Trophoblast cell (in vitro differentiated cells and primary cell): ENCODE measurements around the gene FIBP.
A peak's percentile ranks its signal among the peaks of the same experiment; 100 is the strongest.

ENCODE experiments used
- DNase-seq, 2 donors: peaks; one replicate each; pipeline ENCODE4 v3.0.0-alpha.2; 2016
- H2AFZ ChIP-seq: 2 replicates; pipeline ENCODE4 v1.6.1; 2013; ENCODE audit warnings: low read length, moderate library complexity, mild to moderate bottlenecking; ENCODE audit not compliant: insufficient read depth, poor library complexity
- H2AK5ac ChIP-seq: 2 replicates; pipeline ENCODE4 v1.6.1; 2013; ENCODE audit warnings: mild to moderate bottlenecking, low read length
- H2BK120ac ChIP-seq: 2 replicates; pipeline ENCODE4 v1.6.1; 2013; ENCODE audit warnings: low read length, mild to moderate bottlenecking, moderate library complexity; ENCODE audit not compliant: insufficient read depth, poor library complexity
- H2BK12ac ChIP-seq: 2 replicates; pipeline ENCODE4 v1.6.1; 2013; ENCODE audit warnings: mild to moderate bottlenecking, low read length, moderate library complexity
- H2BK5ac ChIP-seq: 2 replicates; pipeline ENCODE4 v1.6.1; 2013; ENCODE audit warnings: low read length, low read depth, moderate library complexity, mild to moderate bottlenecking; ENCODE audit not compliant: poor library complexity
- H3K14ac ChIP-seq: 2 replicates; pipeline ENCODE4 v1.6.1; 2013; ENCODE audit warnings: mild to moderate bottlenecking, low read length
- H3K18ac ChIP-seq: 2 replicates; pipeline ENCODE4 v1.6.1; 2013; ENCODE audit warnings: mild to moderate bottlenecking, low read length
- H3K23ac ChIP-seq: 2 replicates; pipeline ENCODE4 v1.6.1; 2013; ENCODE audit warnings: low read length
- H3K27ac ChIP-seq: 2 replicates; pipeline ENCODE4 v1.5.1; 2013; ENCODE audit warnings: low read depth, mild to moderate bottlenecking, inconsistent platforms, low read length, moderate library complexity
- H3K27me3 ChIP-seq: 2 replicates; pipeline ENCODE4 v1.6.1; 2013; ENCODE audit warnings: inconsistent platforms, mild to moderate bottlenecking, low read length, moderate library complexity; ENCODE audit not compliant: insufficient read depth
- H3K36me3 ChIP-seq, 2 experiments: 1 replicate in 1 of 2; 2 replicates in 1 of 2; pipeline ENCODE4 v1.6.1; 2013; ENCODE audit warnings: low read length in 2 of 2, mild to moderate bottlenecking in 2 of 2, moderate library complexity in 1 of 2; ENCODE audit not compliant: insufficient read depth in 2 of 2, control insufficient read depth in 1 of 2
- H3K4ac ChIP-seq: 2 replicates; pipeline ENCODE4 v1.6.1; 2013; ENCODE audit warnings: low read depth, mild to moderate bottlenecking, low read length, moderate library complexity
- H3K4me1 ChIP-seq, 2 experiments: 1 replicate in 1 of 2; 2 replicates in 1 of 2; pipeline ENCODE4 v1.6.1; 2013; ENCODE audit warnings: low read length in 2 of 2, mild to moderate bottlenecking in 2 of 2, moderate library complexity in 1 of 2; ENCODE audit not compliant: insufficient read depth in 2 of 2, control insufficient read depth in 1 of 2
- H3K4me2 ChIP-seq: 2 replicates; pipeline ENCODE4 v1.6.1; 2013; ENCODE audit warnings: inconsistent platforms, mild to moderate bottlenecking, low read length, moderate library complexity
- H3K4me3 ChIP-seq: 2 replicates; pipeline ENCODE4 v1.5.1; 2013; ENCODE audit warnings: mild to moderate bottlenecking, low read depth, low read length, inconsistent platforms
- H3K79me1 ChIP-seq: one replicate; pipeline ENCODE4 v1.6.1; 2013; ENCODE audit warnings: low read length
- H3K79me2 ChIP-seq: 2 replicates; pipeline ENCODE4 v1.6.1; 2013; ENCODE audit warnings: low read length, mild to moderate bottlenecking; ENCODE audit not compliant: control insufficient read depth, insufficient read depth, poor library complexity
- H3K9ac ChIP-seq: 2 replicates; pipeline ENCODE4 v1.6.1; 2013; ENCODE audit warnings: mild to moderate bottlenecking, low read length
- H3K9me3 ChIP-seq: 2 replicates; pipeline ENCODE4 v1.6.1; 2013; ENCODE audit warnings: low read depth, mild to moderate bottlenecking, control low read depth, inconsistent platforms, low read length; ENCODE audit not compliant: insufficient read depth
- H4K12ac ChIP-seq: 2 replicates; pipeline ENCODE4 v1.6.1; 2013; ENCODE audit warnings: low read depth, mild to moderate bottlenecking, low read length, moderate library complexity
- H4K8ac ChIP-seq: 2 replicates; pipeline ENCODE4 v1.6.1; 2013; ENCODE audit warnings: low read depth, mild to moderate bottlenecking, low read length, moderate library complexity
- H4K91ac ChIP-seq: one replicate; pipeline ENCODE4 v1.6.1; 2013; ENCODE audit warnings: low read depth, mild to moderate bottlenecking, low read length, moderate library complexity
- WGBS: extraction: QIAGEN DNeasy Blood & Tissue Kit; methylation state at CpG from one replicate; pipeline ENCODE4 v1.1.7; 2013; ENCODE audit warnings: missing lambda C conversion rate; ENCODE audit not compliant: insufficient read length, insufficient coverage; ENCODE audit errors: extremely low coverage; 5-methylcytosine and 5-hydroxymethylcytosine counted together

Gene FIBP

GRCh38 chr11:65862191-65862735, 26.0 kb downstream of the FIBP start:
- H3K18ac ChIP-seq, result no peak overlapping the region
- no peak overlapping the region for H4K12ac ChIP-seq
- no peak overlapping the region for H2AFZ ChIP-seq
- H2BK12ac ChIP-seq, result no peak overlapping the region
- no peak overlapping the region for H2BK5ac ChIP-seq
- H3K4me3 ChIP-seq, result no peak overlapping the region
- H3K23ac ChIP-seq, result no peak overlapping the region
- no peak overlapping the region for H2AK5ac ChIP-seq
- no peaks in the 10 kb centered on the region for H3K27me3 ChIP-seq
- H3K4me1 ChIP-seq, result peaks cover 10 to 11% of the 10 kb centered on the region in 2 experiments
- H4K91ac ChIP-seq, result no peak overlapping the region
- no peak overlapping the region for H3K14ac ChIP-seq
- H3K79me1 ChIP-seq, result peaks cover 26% of the 10 kb centered on the region
- H2BK120ac ChIP-seq, result no peak overlapping the region
- peak overlapping the region; percentile 5 for H3K4ac ChIP-seq
- peaks cover 21% of the 10 kb centered on the region for H3K79me2 ChIP-seq
- no peaks in the 10 kb centered on the region for H3K9me3 ChIP-seq
- H4K8ac ChIP-seq, result no peak overlapping the region
- H3K9ac ChIP-seq, result no peak overlapping the region
- DNase-seq, result no peak
- H3K4me2 ChIP-seq, result peak overlapping the region; percentile 83
- H3K27ac ChIP-seq, result no peak overlapping the region
- no CpG with 5 or more reads among the region's 5 CpGs for WGBS
- H3K36me3 ChIP-seq, result peaks cover 54 to 56% of the 10 kb centered on the region in 2 experiments

GRCh38 chr11:65861533-65862183, 26.6 kb downstream of the FIBP start:
- no CpG with 5 or more reads among the region's 13 CpGs for WGBS

DNA sequence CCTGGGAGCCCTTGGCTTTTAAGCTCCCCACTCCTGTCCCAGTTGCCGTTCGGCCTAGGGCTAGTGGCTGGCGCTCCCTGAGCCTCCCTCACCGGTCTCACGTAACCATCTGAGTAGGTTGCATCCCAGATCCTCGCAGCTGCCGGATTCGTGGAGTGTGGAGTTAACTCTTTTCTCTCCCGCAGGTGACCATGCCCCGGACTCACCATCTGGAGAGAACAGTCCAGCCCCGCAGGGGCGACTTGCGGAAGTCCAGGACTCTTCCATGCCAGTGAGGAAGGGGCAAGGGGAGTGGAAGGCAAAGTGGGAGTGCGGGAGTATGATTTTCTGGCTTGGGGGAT, 27.1 kb downstream of the FIBP start:
- H3K4ac ChIP-seq, result peak overlapping the region; percentile 90
- peak overlapping the region; percentile 86 for H4K12ac ChIP-seq
- H2BK120ac ChIP-seq, result peak overlapping the region; percentile 85
- H3K36me3 ChIP-seq, result peaks cover 52 to 53% of the 10 kb centered on the region in 2 experiments
- peak overlapping the region; percentile 84 for H3K18ac ChIP-seq
- H3K9me3 ChIP-seq, result no peaks in the 10 kb centered on the region
- peaks cover 33% of the 10 kb centered on the region for H3K79me2 ChIP-seq
- no peak overlapping the region for H3K23ac ChIP-seq
- H4K91ac ChIP-seq, result peak overlapping the region; percentile 90
- no peaks in the 10 kb centered on the region for H3K27me3 ChIP-seq
- H2AK5ac ChIP-seq, result peak overlapping the region; percentile 91
- H3K4me2 ChIP-seq, result peak overlapping the region; percentile 83
- peak overlapping the region; percentile 91 for H3K27ac ChIP-seq
- H3K4me3 ChIP-seq, result peak overlapping the region; percentile 93
- peak overlapping the region; percentile 90 for H4K8ac ChIP-seq
- no peak for DNase-seq
- no CpG with 5 or more reads among the region's 14 CpGs for WGBS
- peaks cover 30% of the 10 kb centered on the region for H3K79me1 ChIP-seq
- H3K14ac ChIP-seq, result peak overlapping the region; percentile 91
- H2BK5ac ChIP-seq, result peak overlapping the region; percentile 59
- peak overlapping the region; percentile 58 for H2AFZ ChIP-seq
- peak overlapping the region; percentile 7 for H2BK12ac ChIP-seq
- H3K4me1 ChIP-seq, result peaks cover 14 to 15% of the 10 kb centered on the region in 2 experiments
- H3K9ac ChIP-seq, result peak overlapping the region; percentile 95

More at GRCh38 chr11:65861533-65862183, 26.6 kb downstream of the FIBP start:
- Histone ChIP-seq H2AK5ac (no peak overlapping the region), H2BK12ac (no peak overlapping the region), H2BK120ac (no peak overlapping the region), H3K9ac (peak overlapping the region; percentile 95), H3K4me2 (peak overlapping the region; percentile 83), H2AFZ (no peak overlapping the region), H3K18ac (no peak overlapping the region), H4K12ac (no peak overlapping the region), H3K14ac (no peak overlapping the region), H3K23ac (no peak overlapping the region), H3K79me2 (peaks cover 27% of the 10 kb centered on the region), H3K27ac (no peak overlapping the region), H3K9me3 (no peaks in the 10 kb centered on the region), H2BK5ac (no peak overlapping the region), H3K4ac (peak overlapping the region; percentile 90), H4K8ac (no peak overlapping the region), H3K27me3 (no peaks in the 10 kb centered on the region), H3K4me3 (peak overlapping the region; percentile 93), H3K4me1 (peaks cover 10 to 11% of the 10 kb centered on the region in 2 experiments), H4K91ac (no peak overlapping the region), H3K36me3 (peaks cover 51 to 52% of the 10 kb centered on the region in 2 experiments), H3K79me1 (peaks cover 30% of the 10 kb centered on the region)
- no peak for DNase-seq

DNA sequence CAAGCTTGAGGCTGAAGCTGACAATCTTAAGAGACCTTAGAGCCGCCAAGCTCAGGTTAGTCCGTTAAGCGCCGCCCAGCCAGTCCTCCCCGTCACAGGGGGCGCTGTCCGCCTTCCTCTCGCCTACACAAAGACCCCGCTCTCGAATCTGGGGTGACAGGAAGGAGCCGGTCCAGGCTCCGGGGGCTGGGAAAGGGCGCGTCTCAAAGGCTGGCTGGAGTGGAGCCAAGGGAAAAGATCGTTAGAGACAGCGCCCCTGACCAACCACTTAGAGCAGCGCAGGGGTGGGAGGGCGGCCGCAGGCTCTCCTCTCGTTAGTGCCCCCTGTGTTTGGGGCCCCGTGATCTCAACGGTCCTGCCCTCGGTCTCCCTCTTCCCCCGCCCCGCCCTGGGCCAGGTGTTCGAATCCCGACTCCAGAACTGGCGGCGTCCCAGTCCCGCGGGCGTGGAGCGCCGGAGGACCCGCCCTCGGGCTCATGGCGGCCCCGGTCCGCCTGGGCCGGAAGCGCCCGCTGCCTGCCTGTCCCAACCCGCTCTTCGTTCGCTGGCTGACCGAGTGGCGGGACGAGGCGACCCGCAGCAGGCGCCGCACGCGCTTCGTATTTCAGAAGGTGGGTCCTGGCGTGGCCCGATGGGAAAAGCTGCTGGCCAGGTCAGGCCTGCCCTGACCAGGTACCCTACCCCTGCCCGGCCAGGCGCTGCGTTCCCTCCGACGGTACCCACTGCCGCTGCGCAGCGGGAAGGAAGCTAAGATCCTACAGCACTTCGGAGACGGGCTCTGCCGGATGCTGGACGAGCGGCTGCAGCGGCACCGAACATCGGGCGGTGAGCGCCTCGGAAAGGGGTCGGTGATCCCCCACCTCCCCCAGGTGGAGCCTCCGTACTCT, 27.8 kb downstream of the FIBP start, which contains the start of gene MUS81:
Gene MUS81, plus strand, starts transcription at position 156 of the 887 bp plus-strand sequence. Its CDS starts 321 bp downstream, at position 477.
- DNase-seq, result peak; percentile 93 to 97
- H3K23ac ChIP-seq, result no peak within 1 kb of the TSS
- no peaks in the 10 kb centered on the region for H3K9me3 ChIP-seq
- peaks cover 30% of the 10 kb centered on the region for H3K79me1 ChIP-seq
- H4K12ac ChIP-seq, result peak within 1 kb of the TSS; percentile 88
- peak within 1 kb of the TSS; percentile 87 for H3K4me2 ChIP-seq
- peak within 1 kb of the TSS; percentile 91 for H2AK5ac ChIP-seq
- WGBS, result no CpG with 5 or more reads among the region's 78 CpGs
- peak within 1 kb of the TSS; percentile 90 for H2BK5ac ChIP-seq
- H3K18ac ChIP-seq, result peak within 1 kb of the TSS; percentile 84
- peak within 1 kb of the TSS; percentile 90 for H3K4ac ChIP-seq
- H2AFZ ChIP-seq, result peak within 1 kb of the TSS; percentile 70
- H3K9ac ChIP-seq, result peak within 1 kb of the TSS; percentile 95
- no peaks in the 10 kb centered on the region for H3K27me3 ChIP-seq
- H3K79me2 ChIP-seq, result peaks cover 35% of the 10 kb centered on the region
- peak within 1 kb of the TSS; percentile 29 for H2BK12ac ChIP-seq
- H3K36me3 ChIP-seq, result peaks cover 52 to 53% of the 10 kb centered on the region in 2 experiments
- peak within 1 kb of the TSS; percentile 94 for H3K14ac ChIP-seq
- peak within 1 kb of the TSS; percentile 91 for H2BK120ac ChIP-seq
- peak within 1 kb of the TSS; percentile 95 for H3K27ac ChIP-seq
- peak within 1 kb of the TSS; percentile 93 for H3K4me3 ChIP-seq
- peak within 1 kb of the TSS; percentile 97 for H4K91ac ChIP-seq
- peak within 1 kb of the TSS; percentile 95 for H4K8ac ChIP-seq
- peaks cover 17 to 18% of the 10 kb centered on the region in 2 experiments for H3K4me1 ChIP-seq
